AG09309 (cell line): Measurements from ENCODE around the gene IL17RB.

ENCODE experiments used
- DNase-seq: peaks from one replicate; pipeline ENCODE4 v3.0.0-alpha.2; 2010; ENCODE audit warnings: low read depth
- H3K4me3 ChIP-seq: 2 replicates; pipeline ENCODE4 v1.5.1; 2011; ENCODE audit warnings: mild to moderate bottlenecking, low read depth, low read length, moderate library complexity; ENCODE audit not compliant: control insufficient read depth
- CTCF ChIP-seq: IDR thresholded peaks from 2 replicates; pipeline ENCODE4 v1.5.1; 2011; ENCODE audit warnings: mild to moderate bottlenecking, low read depth, low read length, inconsistent platforms; ENCODE audit not compliant: insufficient read depth, control insufficient read depth; ENCODE audit errors: missing control alignments

Gene IL17RB

GRCh38 chr3:53902067-53902466 lies 55.7 kb downstream of the IL17RB start:
- DNase-seq = no peak
- H3K4me3 ChIP-seq = no peak overlapping the region
- no peak for TF ChIP-seq CTCF

- no peak overlapping the region for H3K4me3 ChIP-seq
- DNase-seq = no peak
- TF ChIP-seq CTCF = no peak
Observed at GRCh38 chr3:53902711-53903110, 56.3 kb downstream of the IL17RB start.

GRCh38 chr3:53913401-53913800 lies 67.0 kb downstream of the IL17RB start:
- DNase-seq = no peak
- H3K4me3 ChIP-seq = no peak overlapping the region
- no peak for TF ChIP-seq CTCF
